Suppressor macrophage treated with lipopolysaccharide for 4 hours (primary cell): Measurements from ENCODE around the gene BNIP3.
A peak's percentile ranks its signal among the peaks of the same experiment; 100 is the strongest.

Experiments
- DNase-seq: peaks from one replicate; pipeline ENCODE4 v3.0.0-alpha.2; 2020

The BNIP3 gene

GRCh38 chr10:131949041-131949862, 32.5 kb downstream of the BNIP3 start:
- DNase-seq, result no peak

- no peak for DNase-seq
Measured at GRCh38 chr10:131948501-131948900, 33.2 kb downstream of the BNIP3 start.

- no peak for DNase-seq
Measured at GRCh38 chr10:131947631-131948347, 33.9 kb downstream of the BNIP3 start.

- DNase-seq, result no peak
Measured at GRCh38 chr10:131946880-131947279, 34.8 kb downstream of the BNIP3 start.

GRCh38 chr10:131946321-131946751, 35.4 kb downstream of the BNIP3 start:
- no peak for DNase-seq

GRCh38 chr10:131944976-131945695, 36.6 kb downstream of the BNIP3 start:
- DNase-seq, result no peak

- DNase-seq, result no peak
Measured at GRCh38 chr10:131944412-131944811, 37.3 kb downstream of the BNIP3 start.

- DNase-seq, result peak; percentile 9
Measured at GRCh38 chr10:131943021-131943814, 38.5 kb downstream of the BNIP3 start.

- DNase-seq, result no peak
Measured at GRCh38 chr10:131942455-131942854, 39.3 kb downstream of the BNIP3 start.

- DNase-seq, result no peak
Measured at GRCh38 chr10:131938681-131939080, 43.0 kb downstream of the BNIP3 start.

GRCh38 chr10:131937836-131938235, 43.9 kb downstream of the BNIP3 start:
- DNase-seq, result no peak

- DNase-seq, result no peak
Measured at GRCh38 chr10:131936736-131937135, 45.0 kb downstream of the BNIP3 start.

- no peak for DNase-seq
Measured at GRCh38 chr10:131936294-131936693, 45.4 kb downstream of the BNIP3 start.

GRCh38 chr10:131935260-131935659, 46.5 kb downstream of the BNIP3 start:
- DNase-seq, result no peak

- DNase-seq, result no peak
Measured at GRCh38 chr10:131934769-131935168, 47.0 kb downstream of the BNIP3 start.

GRCh38 chr10:131933696-131934086, 48.0 kb downstream of the BNIP3 start:
- no peak for DNase-seq

GRCh38 chr10:131933016-131933695, 48.6 kb downstream of the BNIP3 start:
- no peak for DNase-seq

- no peak for DNase-seq
Measured at GRCh38 chr10:131931981-131932380, 49.7 kb downstream of the BNIP3 start.

GRCh38 chr10:131930586-131931330, 51.0 kb downstream of the BNIP3 start:
- no peak for DNase-seq

GRCh38 chr10:131930150-131930549, 51.6 kb downstream of the BNIP3 start:
- no peak for DNase-seq

- no peak for DNase-seq
Measured at GRCh38 chr10:131929122-131929845, 52.4 kb downstream of the BNIP3 start.
